Loucy (cell line): ENCODE results near the gene EME1.
"Not testable (repeated sequence)": the region's sequence is repeated elsewhere in the genome, so short reads cannot be mapped to it uniquely, and the experiment has no call there.

Experiments
- EZH2phosphoT487 ChIP-seq: fragments of 200-600 bp; IDR thresholded peaks from 2 replicates; pipeline ENCODE4 v1.6.1; 2018; ENCODE audit warnings: antibody characterized with exemption, mild to moderate bottlenecking, moderate library complexity, borderline replicate concordance
- TF ChIP-seq, protein P1 (sequence below): fragments of 200-600 bp; sonication (generic); conservative IDR thresholded peaks from 2 replicates; pipeline ENCODE4 v1.5.1; 2014; ENCODE audit warnings: mild to moderate bottlenecking, antibody characterized with exemption, low read length

DNA sequence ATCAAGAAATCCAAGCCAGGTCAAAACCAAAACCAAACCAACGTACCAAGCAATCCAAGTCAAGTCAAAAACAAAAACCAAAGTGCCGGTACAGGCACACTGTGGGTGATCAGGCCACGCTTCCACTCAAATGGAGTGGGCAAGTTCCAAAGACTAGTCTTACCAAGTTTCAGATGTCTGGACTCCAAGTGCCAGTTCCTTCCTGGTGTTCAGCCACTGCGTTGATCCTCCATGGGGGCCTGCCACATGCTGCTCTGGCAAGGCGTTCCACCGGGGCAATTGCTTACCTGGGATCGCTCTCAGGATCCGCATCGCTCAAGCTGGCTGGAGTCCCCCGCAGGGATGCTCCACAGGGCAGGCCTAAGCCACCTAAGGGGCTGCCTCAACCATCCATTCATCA, 46.5 kb downstream of the EME1 start:
- TF ChIP-seq, protein P1, sequence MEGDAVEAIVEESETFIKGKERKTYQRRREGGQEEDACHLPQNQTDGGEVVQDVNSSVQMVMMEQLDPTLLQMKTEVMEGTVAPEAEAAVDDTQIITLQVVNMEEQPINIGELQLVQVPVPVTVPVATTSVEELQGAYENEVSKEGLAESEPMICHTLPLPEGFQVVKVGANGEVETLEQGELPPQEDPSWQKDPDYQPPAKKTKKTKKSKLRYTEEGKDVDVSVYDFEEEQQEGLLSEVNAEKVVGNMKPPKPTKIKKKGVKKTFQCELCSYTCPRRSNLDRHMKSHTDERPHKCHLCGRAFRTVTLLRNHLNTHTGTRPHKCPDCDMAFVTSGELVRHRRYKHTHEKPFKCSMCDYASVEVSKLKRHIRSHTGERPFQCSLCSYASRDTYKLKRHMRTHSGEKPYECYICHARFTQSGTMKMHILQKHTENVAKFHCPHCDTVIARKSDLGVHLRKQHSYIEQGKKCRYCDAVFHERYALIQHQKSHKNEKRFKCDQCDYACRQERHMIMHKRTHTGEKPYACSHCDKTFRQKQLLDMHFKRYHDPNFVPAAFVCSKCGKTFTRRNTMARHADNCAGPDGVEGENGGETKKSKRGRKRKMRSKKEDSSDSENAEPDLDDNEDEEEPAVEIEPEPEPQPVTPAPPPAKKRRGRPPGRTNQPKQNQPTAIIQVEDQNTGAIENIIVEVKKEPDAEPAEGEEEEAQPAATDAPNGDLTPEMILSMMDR: not testable (repeated sequence)
- TF ChIP-seq EZH2phosphoT487: not testable (repeated sequence)
